ENCODE data around the gene MARCHF10.
"Not testable (repeated sequence)": the region's sequence is repeated elsewhere in the genome, so short reads cannot be mapped to it uniquely, and the experiment has no call there.

GRCh38 chr17:62785983-62786382 lies 22.1 kb downstream of the MARCHF10 start:
- not testable (repeated sequence) for TF ChIP-seq POLR2A, CTCF (IDR thresholded peaks at IDR 0.05)
